Stimulated activated naive CD8-positive, alpha-beta T cell treated with anti-CD3 and anti-CD28 coated beads, Interleukin-15, Interleukin-2, amounts not matched to agents 100 ng/mL and 50 ng/mL, for 24 hours (primary cell): Measurements from ENCODE around the gene NFYA.

Experiments used
- H3K27ac Mint-ChIP-seq: one replicate; pipeline ENCODE4 v1.8.0; 2021; ENCODE audit warnings: mild to moderate bottlenecking, mixed read lengths
- H3K27me3 Mint-ChIP-seq: one replicate; pipeline ENCODE4 v1.8.0; 2021; ENCODE audit warnings: mixed read lengths
- H3K36me3 Mint-ChIP-seq: one replicate; pipeline ENCODE4 v1.8.0; 2021; ENCODE audit warnings: low read depth, mixed read lengths
- H3K4me1 Mint-ChIP-seq: one replicate; pipeline ENCODE4 v1.8.0; 2021; ENCODE audit warnings: low read depth, mixed read lengths
- H3K4me3 Mint-ChIP-seq: one replicate; pipeline ENCODE4 v1.8.0; 2021; ENCODE audit warnings: mild to moderate bottlenecking, mixed read lengths
- H3K9me3 Mint-ChIP-seq: one replicate; pipeline ENCODE4 v1.8.0; 2021; ENCODE audit warnings: mixed read lengths

NFYA gene

DNA sequence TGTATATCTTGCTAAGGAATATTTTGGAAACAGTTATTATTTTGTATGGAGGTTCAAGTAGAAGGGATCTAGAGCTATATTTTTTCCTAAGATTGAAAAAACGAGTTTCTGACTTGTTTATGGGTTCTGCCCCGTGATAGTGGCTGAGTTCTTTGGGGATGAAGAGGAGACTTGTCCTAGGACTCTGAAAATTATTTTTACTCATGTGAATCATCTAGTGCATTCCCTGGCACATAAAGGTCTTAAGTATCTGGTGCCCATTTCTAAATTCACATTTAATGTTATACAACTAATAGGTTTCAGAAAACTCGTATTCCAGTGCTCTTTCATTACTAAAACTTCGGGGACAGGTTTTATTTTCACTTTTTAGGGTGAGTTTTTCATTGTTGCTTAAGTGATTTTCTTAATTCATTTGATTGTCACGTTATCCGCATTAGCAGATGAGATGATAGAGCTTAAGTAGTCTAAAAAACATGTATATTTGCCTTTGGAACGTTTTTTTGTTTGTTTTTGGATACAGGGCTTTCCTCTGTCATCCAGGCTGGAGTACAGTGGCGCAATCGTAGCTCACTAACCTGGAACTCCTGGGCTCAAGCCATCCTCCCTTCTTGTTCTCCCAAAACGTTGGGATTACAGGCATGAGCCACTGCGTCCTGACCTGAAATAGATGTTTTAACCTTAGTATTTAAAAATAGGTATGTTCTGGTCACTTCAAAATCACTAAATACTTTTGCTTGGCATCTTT is 2.1 kb downstream of the NFYA start:
- Mint-ChIP-seq H3K4me3 (peak overlapping the region; percentile 90), H3K4me1 (peaks cover 73% of the 10 kb centered on the region), H3K9me3 (no peaks in the 10 kb centered on the region), H3K27me3 (no peaks in the 10 kb centered on the region), H3K36me3 (peaks cover 54% of the 10 kb centered on the region), H3K27ac (peak overlapping the region; percentile 89)

DNA sequence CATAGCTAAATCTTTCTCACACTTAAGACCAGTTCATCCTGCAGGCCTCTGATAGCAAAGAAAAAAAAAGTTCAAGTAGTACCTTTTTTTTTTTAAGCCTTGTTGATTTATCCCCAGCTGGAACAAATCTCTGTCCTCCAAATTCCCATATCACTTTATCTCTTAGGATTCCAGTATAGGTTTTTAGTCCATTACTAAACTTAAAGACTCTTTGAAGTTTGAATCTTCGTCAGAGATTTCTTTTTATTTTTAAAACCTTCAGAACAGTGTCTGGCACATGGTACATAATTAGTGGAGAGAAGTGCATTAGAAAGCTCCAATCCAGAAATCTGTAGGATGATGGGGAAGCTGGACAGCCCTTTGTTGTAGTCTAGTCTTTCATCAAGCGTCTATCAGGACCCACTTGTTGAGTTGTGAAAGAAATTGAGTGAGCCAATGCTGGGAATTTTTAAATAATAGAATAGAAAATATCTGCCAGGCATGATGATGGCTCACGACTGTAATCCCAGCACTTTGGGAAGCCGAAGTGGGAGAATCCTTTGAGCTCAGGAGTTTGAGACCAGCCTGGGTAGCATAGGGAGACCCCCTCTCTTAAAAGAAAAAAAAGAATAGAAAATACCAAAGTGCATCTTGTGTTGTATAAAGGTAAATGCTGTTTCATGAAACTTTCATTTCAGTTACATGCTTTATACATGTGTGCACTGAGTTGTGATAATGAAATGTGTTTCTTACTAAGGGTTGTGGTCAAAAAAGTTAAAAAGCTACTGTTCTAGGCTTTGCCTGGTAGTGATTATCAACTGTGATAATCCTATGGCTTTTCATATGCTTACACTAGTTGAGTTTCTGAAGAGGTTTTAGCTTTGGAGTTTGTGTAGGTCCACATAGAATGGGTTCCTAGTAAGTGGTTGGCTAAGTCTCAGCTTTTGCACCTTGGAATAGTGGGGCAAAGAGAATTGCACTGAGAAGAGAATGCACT is 3.2 kb downstream of the NFYA start:
- H3K27me3 Mint-ChIP-seq, result no peaks in the 10 kb centered on the region
- H3K27ac Mint-ChIP-seq, result peak overlapping the region; percentile 89
- peaks cover 74% of the 10 kb centered on the region for H3K4me1 Mint-ChIP-seq
- H3K4me3 Mint-ChIP-seq, result peak overlapping the region; percentile 90
- peaks cover 58% of the 10 kb centered on the region for H3K36me3 Mint-ChIP-seq
- no peaks in the 10 kb centered on the region for H3K9me3 Mint-ChIP-seq

DNA sequence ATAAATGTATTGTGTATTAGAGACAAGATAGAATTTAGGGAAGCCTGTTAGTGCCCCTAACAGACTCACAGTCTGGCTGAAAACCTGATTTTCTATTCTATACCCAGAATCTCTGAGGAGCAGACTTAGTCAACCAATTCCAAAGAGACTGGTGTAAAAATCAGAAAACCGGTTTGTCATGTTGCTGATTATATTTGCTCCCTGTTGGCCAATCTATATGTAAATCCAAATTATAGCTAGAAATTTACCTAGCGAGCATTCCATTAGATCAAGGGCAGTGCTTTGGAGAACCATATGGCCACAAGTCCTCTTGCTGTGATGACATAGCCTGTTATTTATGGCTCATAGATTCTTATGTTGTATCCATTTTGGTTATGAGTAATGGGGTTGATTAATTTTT is 4.8 kb downstream of the NFYA start:
- H3K27me3 Mint-ChIP-seq, result no peaks in the 10 kb centered on the region
- H3K36me3 Mint-ChIP-seq, result peaks cover 68% of the 10 kb centered on the region
- no peaks in the 10 kb centered on the region for H3K9me3 Mint-ChIP-seq
- no peak overlapping the region for H3K4me3 Mint-ChIP-seq
- H3K4me1 Mint-ChIP-seq, result peaks cover 79% of the 10 kb centered on the region
- H3K27ac Mint-ChIP-seq, result no peak overlapping the region

DNA sequence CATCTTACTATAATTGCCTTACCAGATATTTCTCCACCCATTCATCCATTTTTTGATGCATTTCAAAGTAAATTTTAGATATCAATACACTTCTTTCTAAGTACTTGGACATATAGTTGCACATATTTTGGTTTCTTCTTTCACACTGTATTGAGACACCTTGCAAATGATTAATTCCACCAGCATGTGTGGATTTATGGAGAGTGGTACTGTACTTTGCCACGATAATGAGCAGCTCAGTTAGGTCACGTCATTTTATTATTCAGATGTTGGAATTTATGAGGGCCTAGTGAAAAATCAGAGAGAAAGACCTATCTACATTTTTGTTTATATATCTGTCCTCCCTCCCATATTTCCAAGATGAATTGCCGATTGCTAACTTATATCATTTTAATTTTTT is 5.3 kb downstream of the NFYA start:
- Mint-ChIP-seq H3K4me3 (no peak overlapping the region), H3K9me3 (no peaks in the 10 kb centered on the region), H3K36me3 (peaks cover 74% of the 10 kb centered on the region), H3K27ac (no peak overlapping the region), H3K27me3 (no peaks in the 10 kb centered on the region), H3K4me1 (peaks cover 81% of the 10 kb centered on the region)

DNA sequence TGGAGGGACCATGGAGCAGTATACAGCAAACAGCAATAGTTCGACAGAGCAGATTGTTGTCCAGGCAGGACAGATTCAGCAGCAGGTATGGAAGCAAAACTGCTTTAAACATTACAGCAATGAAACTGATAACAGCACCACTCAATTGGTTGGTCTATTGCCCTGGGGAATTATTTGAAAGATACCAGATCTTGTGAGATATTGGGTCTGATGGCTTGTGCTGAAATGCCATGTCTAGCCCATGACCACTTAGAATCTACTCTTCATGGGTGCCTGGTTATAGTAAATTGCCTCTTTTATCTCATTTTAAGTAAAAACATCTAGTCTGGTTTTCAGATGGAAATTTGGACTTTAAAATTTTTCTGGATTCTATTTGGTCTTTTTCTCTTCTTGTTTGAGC is 6.3 kb downstream of the NFYA start:
- peaks cover 79% of the 10 kb centered on the region for H3K36me3 Mint-ChIP-seq
- H3K9me3 Mint-ChIP-seq, result no peaks in the 10 kb centered on the region
- no peaks in the 10 kb centered on the region for H3K27me3 Mint-ChIP-seq
- H3K4me1 Mint-ChIP-seq, result peaks cover 79% of the 10 kb centered on the region
- no peak overlapping the region for H3K4me3 Mint-ChIP-seq
- peak overlapping the region; percentile 21 for H3K27ac Mint-ChIP-seq

DNA sequence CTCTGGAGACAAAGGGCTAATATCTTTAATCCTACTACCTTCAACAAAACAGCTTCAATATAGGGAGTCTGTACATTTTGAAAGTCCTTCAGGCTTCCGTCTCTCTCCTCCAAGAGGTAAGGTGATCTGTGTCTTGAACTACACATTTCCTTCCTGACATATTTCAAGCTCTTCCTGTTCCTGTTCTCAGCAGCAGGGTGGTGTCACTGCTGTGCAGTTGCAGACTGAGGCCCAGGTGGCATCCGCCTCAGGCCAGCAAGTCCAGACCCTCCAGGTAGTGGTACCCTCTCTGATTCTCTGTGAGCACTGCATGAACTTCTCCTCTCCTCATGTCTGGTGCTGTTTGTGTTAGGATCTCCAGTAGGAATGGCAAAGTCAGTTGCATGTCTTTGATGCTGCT is 7.8 kb downstream of the NFYA start:
- H3K27ac Mint-ChIP-seq, result peak overlapping the region; percentile 81
- peak overlapping the region; percentile 17 for H3K4me3 Mint-ChIP-seq
- H3K4me1 Mint-ChIP-seq, result peaks cover 64% of the 10 kb centered on the region
- H3K9me3 Mint-ChIP-seq, result no peaks in the 10 kb centered on the region
- no peaks in the 10 kb centered on the region for H3K27me3 Mint-ChIP-seq
- peaks cover 81% of the 10 kb centered on the region for H3K36me3 Mint-ChIP-seq

DNA sequence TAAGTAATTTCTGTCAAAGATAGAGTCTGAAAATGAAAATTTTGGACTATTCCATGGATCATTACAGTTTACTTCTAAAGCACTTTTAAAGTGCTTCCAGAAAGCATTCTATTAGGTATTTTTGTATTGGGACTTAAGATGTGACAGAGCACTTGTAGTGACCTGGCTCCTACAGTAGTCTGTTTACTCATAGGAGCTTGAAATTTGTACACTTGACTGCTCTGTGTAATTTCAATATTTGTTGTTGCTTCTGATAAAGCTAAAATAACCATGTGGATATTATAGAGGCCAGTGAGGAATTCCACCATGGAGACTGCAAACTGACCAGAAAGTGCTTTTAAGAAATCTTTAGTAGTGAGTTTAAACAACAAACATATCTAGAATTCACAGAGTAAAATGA is 10.3 kb downstream of the NFYA start:
- Mint-ChIP-seq H3K4me3 (no peak overlapping the region), H3K27me3 (no peaks in the 10 kb centered on the region), H3K4me1 (peaks cover 45% of the 10 kb centered on the region), H3K36me3 (peaks cover 89% of the 10 kb centered on the region), H3K9me3 (no peaks in the 10 kb centered on the region), H3K27ac (no peak overlapping the region)

DNA sequence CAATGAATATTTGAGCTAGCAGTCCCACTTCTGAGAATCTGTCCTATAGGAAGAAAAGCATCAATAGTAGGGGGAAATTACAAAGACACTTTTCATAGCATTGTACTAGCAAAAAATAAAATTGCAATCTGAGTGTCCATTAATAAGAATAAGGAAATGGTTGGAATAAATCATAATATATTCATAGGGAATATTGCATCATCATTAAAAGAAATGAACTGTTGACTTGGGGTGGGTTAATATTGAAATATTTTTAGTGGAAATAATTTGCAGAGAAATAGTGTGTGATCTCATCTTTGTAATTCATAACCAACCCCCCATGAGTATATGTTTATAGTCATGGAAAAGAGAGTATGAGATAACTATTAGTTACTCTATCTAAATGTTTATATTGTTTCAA is 12.4 kb downstream of the NFYA start:
- Mint-ChIP-seq H3K9me3 (no peaks in the 10 kb centered on the region), H3K36me3 (peaks cover 83% of the 10 kb centered on the region), H3K27ac (no peak overlapping the region), H3K27me3 (no peaks in the 10 kb centered on the region), H3K4me3 (no peak overlapping the region), H3K4me1 (peaks cover 28% of the 10 kb centered on the region)

DNA sequence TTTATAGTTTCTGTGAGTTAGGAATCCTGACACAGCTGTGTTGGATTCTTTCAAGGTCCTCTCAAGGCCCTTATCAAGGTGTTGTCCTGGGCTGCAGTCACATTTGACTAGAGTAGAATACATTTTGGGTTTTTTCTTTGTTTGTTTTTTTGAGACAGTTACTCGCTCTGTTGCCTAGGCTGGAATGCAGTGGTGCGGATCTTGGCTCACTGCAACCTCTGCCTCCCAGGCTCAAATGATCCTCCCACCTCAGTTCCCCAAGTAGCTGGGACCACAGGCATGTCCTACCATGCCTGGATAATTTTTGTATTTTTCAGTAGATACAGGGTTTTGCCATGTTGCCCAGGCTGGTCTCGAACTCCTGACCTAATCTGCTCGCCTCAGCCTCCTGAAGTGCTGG is 15.7 kb downstream of the NFYA start:
- Mint-ChIP-seq H3K27me3 (no peaks in the 10 kb centered on the region), H3K36me3 (peaks cover 74% of the 10 kb centered on the region), H3K4me3 (no peak overlapping the region), H3K9me3 (no peaks in the 10 kb centered on the region), H3K27ac (no peak overlapping the region), H3K4me1 (peaks cover 4% of the 10 kb centered on the region)

DNA sequence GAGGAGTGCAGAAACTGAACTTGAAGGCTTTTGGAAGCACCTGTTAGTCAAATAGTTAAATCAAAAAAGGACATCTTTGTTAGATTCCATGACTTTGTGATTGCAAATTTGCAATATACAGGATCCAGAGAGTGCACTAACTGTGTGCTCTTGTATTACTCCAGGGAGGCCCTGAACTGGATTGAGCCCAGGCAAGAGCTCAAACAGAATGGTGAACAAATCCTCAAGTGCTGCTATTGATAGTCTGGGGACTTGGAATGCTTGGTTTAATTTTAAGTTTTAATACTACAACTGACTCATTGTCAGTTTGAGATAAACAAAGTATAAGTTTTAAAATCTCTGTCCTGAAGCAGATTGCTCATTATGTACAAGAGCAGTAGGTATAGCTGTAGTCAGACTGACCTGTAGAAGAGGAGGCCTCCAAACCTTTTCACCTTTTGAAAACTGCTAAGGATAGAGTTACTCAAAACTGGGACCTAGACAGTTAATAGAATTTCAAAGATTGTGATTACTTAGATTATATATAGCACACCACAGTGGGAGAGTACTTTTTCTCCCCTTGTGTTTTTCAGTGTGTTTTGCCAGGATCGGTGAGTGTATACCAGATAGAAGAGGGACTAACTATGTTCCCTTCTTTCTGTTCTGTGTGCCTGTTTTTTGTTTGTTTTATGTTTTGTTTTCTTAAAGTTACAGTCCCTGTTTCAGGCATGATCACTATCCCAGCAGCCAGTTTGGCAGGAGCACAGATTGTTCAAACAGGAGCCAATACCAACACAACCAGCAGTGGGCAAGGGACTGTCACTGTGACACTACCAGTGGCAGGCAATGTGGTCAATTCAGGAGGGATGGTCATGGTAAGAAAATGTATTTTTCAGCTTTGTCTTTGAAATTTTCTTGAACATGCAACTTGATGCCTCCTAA is 18.3 kb downstream of the NFYA start:
- H3K27ac Mint-ChIP-seq, result no peak overlapping the region
- no peaks in the 10 kb centered on the region for H3K9me3 Mint-ChIP-seq
- H3K4me3 Mint-ChIP-seq, result no peak overlapping the region
- no peaks in the 10 kb centered on the region for H3K27me3 Mint-ChIP-seq
- peaks cover 68% of the 10 kb centered on the region for H3K36me3 Mint-ChIP-seq
- H3K4me1 Mint-ChIP-seq, result peaks cover under 1% of the 10 kb centered on the region

DNA sequence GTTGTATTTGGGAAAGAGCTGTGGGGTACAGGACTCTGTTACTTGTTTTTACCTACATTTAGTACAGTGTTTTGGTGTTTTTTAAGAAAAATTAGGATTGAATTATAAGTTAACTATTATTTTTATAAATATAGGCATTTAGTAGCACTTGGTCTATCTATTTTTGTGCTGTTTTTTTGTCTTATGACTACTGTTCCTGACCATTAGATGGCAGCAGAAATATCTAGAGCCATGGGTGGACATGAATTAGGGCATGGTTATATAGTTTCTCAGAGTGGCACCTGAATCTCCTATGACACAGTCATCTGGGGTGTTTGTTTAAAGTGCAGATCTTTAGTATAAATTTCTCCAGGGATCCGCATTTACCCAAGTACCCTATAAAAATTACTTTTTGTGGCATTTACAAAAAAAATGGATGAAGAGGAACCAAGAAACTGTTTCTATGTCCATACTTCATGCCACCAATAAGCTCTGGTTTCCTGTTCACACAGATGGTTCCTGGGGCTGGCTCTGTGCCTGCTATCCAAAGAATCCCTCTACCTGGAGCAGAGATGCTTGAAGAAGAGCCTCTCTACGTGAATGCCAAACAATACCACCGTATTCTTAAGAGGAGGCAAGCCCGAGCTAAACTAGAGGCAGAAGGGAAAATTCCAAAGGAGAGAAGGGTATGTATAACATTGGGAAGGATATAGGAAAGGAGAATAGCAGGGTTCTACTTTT is 19.8 kb downstream of the NFYA start:
- H3K27ac Mint-ChIP-seq, result no peak overlapping the region
- H3K36me3 Mint-ChIP-seq, result peaks cover 71% of the 10 kb centered on the region
- H3K27me3 Mint-ChIP-seq, result no peaks in the 10 kb centered on the region

DNA sequence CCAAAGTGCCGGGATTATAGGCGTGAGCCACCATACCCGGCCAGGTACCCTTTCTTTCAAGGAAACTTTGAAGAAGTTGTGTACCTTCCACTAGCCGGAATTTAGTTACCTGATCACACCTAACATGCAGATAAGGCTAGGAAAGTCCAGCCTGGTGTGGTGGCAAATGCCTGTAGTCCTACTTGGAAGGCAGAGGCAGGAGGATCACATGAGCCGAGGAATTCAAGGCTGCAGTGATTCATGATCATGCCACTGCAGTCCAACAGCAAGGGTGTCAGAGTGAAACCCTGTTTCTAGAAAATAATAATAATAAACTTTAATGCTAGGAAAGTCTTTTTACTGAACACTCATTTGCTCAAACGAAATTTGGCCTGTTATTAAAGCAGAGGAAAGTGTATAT is 21.0 kb downstream of the NFYA start:
- H3K27me3 Mint-ChIP-seq, result no peaks in the 10 kb centered on the region

More for the DNA sequence above, 19.8 kb downstream of the NFYA start:
- no peaks in the 10 kb centered on the region for H3K4me1 Mint-ChIP-seq
- no peak overlapping the region for H3K4me3 Mint-ChIP-seq
- H3K9me3 Mint-ChIP-seq, result no peaks in the 10 kb centered on the region

DNA sequence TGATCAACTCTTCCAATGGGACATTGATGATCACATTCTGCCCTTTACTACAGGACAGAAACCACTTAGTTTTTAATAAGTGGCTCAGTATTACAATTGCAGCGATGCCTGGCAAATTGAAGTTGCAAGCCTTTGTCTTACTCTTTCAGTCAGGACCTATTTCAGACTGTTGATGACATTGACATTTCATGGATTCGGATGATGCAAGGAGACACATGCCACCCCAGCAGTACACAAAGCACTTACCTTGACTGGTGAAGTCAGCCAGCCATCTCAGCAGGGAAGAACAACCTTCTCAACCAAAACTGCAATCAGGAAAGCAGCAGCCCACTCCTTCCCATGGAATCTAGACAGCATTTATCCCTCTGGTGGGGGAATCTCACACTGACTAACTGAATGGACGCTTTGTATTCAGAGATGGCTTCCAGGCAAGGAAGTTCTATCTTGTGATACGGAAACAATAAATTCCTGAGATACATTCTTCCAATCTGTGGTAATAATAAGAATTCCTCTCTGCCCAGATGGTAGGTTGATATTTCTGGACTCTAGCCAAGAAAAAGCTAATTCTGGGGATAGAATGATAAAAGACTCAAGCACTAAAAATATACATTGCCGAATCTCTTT is 24.8 kb downstream of the NFYA start:
- H3K9me3 Mint-ChIP-seq, result no peaks in the 10 kb centered on the region
- H3K27ac Mint-ChIP-seq, result no peak overlapping the region
- no peak overlapping the region for H3K4me3 Mint-ChIP-seq
- H3K36me3 Mint-ChIP-seq, result peaks cover 78% of the 10 kb centered on the region
- peaks cover 17% of the 10 kb centered on the region for H3K4me1 Mint-ChIP-seq
- no peaks in the 10 kb centered on the region for H3K27me3 Mint-ChIP-seq

More for the DNA sequence above, 21.0 kb downstream of the NFYA start:
- Mint-ChIP-seq H3K4me1 (peaks cover 4% of the 10 kb centered on the region), H3K27ac (no peak overlapping the region), H3K9me3 (no peaks in the 10 kb centered on the region), H3K36me3 (peaks cover 78% of the 10 kb centered on the region), H3K4me3 (no peak overlapping the region)

DNA sequence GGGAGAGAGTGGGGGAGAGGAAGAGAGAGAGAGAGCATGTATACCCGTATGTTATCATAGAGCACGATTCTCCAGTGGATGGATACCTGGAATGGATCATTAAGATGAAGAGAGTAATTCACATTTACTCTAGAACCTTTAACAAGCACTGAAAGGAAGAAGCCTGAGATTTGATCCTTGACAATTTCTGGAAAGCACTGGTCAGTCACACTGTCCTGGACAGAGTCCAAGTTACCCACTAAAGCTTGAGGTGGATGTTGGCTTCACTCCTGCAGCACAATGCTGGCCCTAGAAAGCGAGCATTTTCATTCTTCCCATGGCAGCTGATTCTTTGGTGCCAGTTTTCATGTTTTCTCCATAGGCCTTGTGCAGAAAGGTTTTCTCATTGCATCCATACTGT is 25.6 kb downstream of the NFYA start:
- Mint-ChIP-seq H3K9me3 (no peaks in the 10 kb centered on the region), H3K4me1 (peaks cover 17% of the 10 kb centered on the region), H3K4me3 (no peak overlapping the region), H3K36me3 (peaks cover 74% of the 10 kb centered on the region), H3K27me3 (no peaks in the 10 kb centered on the region), H3K27ac (no peak overlapping the region)
